ENCODE measurements around the gene WWOX. TPM values are rescaled to one million over a fixed set of nuclear protein-coding genes. Genes with fewer than 3 reads are reported as not detected.

WWOX gene
- total and polyA plus RNA-seq, 2 of the 4 experiments (the other 2 are of a cell fraction) = 2.7 to 5.4 TPM

- no peak overlapping the region for H2BK20ac ChIP-seq (ENCODE audit: low read depth, low read length)
- no peak overlapping the region for H3K4me2 ChIP-seq (ENCODE audit: low read depth, low read length)
- no peak overlapping the region for H3K4me3 ChIP-seq (ENCODE audit: insufficient read depth, low read depth, low read length)
- no peak overlapping the region for H2BK5ac ChIP-seq (ENCODE audit: low read depth, low read length, poor library complexity, severe bottlenecking)
- no TSS peak for BruUV-seq (replicated peaks)
- H3K4ac ChIP-seq (ENCODE audit: low read depth, low read length) = no peak overlapping the region
- no peak overlapping the region for H3K9ac ChIP-seq (ENCODE audit: low read depth, low read length)
- H2AK9ac ChIP-seq (replicated peaks; ENCODE audit: low read depth, low read length, poor library complexity) = no peak overlapping the region
- no peak overlapping the region for H3K18ac ChIP-seq (ENCODE audit: low read depth, low read length)
- H3K27me3 ChIP-seq (ENCODE audit: control insufficient read depth, insufficient read depth, low read length) = no peaks in the 10 kb centered on the region
- no peak overlapping the region for H3K14ac ChIP-seq (replicated peaks; ENCODE audit: low read depth, low read length)
- no CpG with 5 or more reads among the region's 13 CpGs for WGBS, 2 experiments (ENCODE audit: extremely low coverage in 2 of 2, insufficient read length in 1 of 2)
- intact Hi-C loops (cut with micrococcal nuclease) = no loop called here
- no peak overlapping the region for H4K8ac ChIP-seq (ENCODE audit: low read depth in 2 of 2, low read length in 2 of 2)
- no peak overlapping the region for H2AK5ac ChIP-seq (ENCODE audit: low read depth, low read length)
- H3K79me1 ChIP-seq (ENCODE audit: low read depth in 1 of 2, low read length in 2 of 2) = no peaks in the 10 kb centered on the region
- H4K91ac ChIP-seq (ENCODE audit: insufficient read depth, low read depth, low read length) = no peak overlapping the region
- H2BK120ac ChIP-seq (ENCODE audit: low read depth, low read length) = no peak overlapping the region
- no peaks in the 10 kb centered on the region for H3K4me1 ChIP-seq (ENCODE audit: control insufficient read depth, insufficient read depth, low read length)
- dilution Hi-C loops (cut with HindIII; ENCODE audit: low sequenced_read_pairs, unreplicated experiment) = no loop called here
- ChIA-PET POLR2A (ENCODE audit: unreplicated experiment) (no interaction called here), CTCF (no interaction called here)
- peaks cover 6% of the 10 kb centered on the region; the same call in 1 of the 2 replicates for H3K9me3 ChIP-seq (ENCODE audit: control insufficient read depth, insufficient read depth, low read length)
- no peaks in the 10 kb centered on the region for H4K20me1 ChIP-seq (ENCODE audit: insufficient read depth, low read length)
- DNase-seq (no peak), ATAC-seq (ENCODE audit: low read depth) (no peak)
- H3K23ac ChIP-seq (ENCODE audit: low read depth, low read length) = no peak overlapping the region
- no peak overlapping the region for H3K27ac ChIP-seq (ENCODE audit: insufficient read depth, low read length)
- H2AFZ ChIP-seq (replicated peaks; ENCODE audit: low read length, poor library complexity) = no peak overlapping the region
- H3K56ac ChIP-seq (ENCODE audit: extremely low read depth, insufficient read depth, low read length) = no peak overlapping the region
- no peak overlapping the region for H2BK15ac ChIP-seq (ENCODE audit: low read depth, low read length)
- TF ChIP-seq RCOR1 (IDR thresholded peaks at IDR 0.05; ENCODE audit: insufficient replicate concordance, low read length) = no peak
- no peak for TF ChIP-seq MXI1 (IDR thresholded peaks at IDR 0.05; ENCODE audit: borderline replicate concordance, low read depth, low read length)
- no peak for TF ChIP-seq RAD21 (IDR thresholded peaks at IDR 0.05; ENCODE audit: low read length)
- TF ChIP-seq USF2 (IDR thresholded peaks at IDR 0.05; ENCODE audit: low read depth, low read length) = no peak
- TF ChIP-seq NFE2L2 (IDR thresholded peaks at IDR 0.05; ENCODE audit: low read depth, low read length) = no peak
- TF ChIP-seq ELK1 (IDR thresholded peaks at IDR 0.05; ENCODE audit: borderline replicate concordance, low read depth, low read length) = no peak
- H4K5ac ChIP-seq (ENCODE audit: low read depth, low read length) = no peak overlapping the region
- in situ Hi-C loops (cut with MboI; ENCODE audit: low sequenced_read_pairs) = no loop called here
- no peaks in the 10 kb centered on the region for H3K9me1 ChIP-seq (ENCODE audit: insufficient read depth, low read length)
- H3K36me3 ChIP-seq (ENCODE audit: control insufficient read depth, insufficient read depth, low read length) = no peaks in the 10 kb centered on the region
Observed at GRCh38 chr16:78443542-78444364, 344.3 kb downstream of the WWOX start.
